NB4 (cell line): ENCODE measurements around the gene DDX6.
"Not testable (repeated sequence)": the region's sequence is repeated elsewhere in the genome, so short reads cannot be mapped to it uniquely, and the experiment has no call there.

Experiments used
- DNase-seq: peaks from one replicate; pipeline ENCODE4 v3.0.0; 2010; ENCODE audit warnings: low read depth
- H3K4me3 ChIP-seq: one replicate; pipeline ENCODE4 v1.5.1; 2011; ENCODE audit warnings: mild to moderate bottlenecking, low read depth, low read length, moderate library complexity
- CTCF ChIP-seq: IDR thresholded peaks from one replicate; pipeline ENCODE4 v1.5.1; 2012; ENCODE audit warnings: low read depth, low read length
- MAX ChIP-seq: IDR thresholded peaks from 2 replicates; pipeline ENCODE4 v1.6.1; 2011; ENCODE audit warnings: low read depth, low read length
- MYC ChIP-seq: IDR thresholded peaks from 2 replicates; pipeline ENCODE4 v1.6.1; 2011; ENCODE audit warnings: low read depth, low read length
- POLR2A ChIP-seq: IDR thresholded peaks from 2 replicates; pipeline ENCODE4 v1.6.1; 2011; ENCODE audit warnings: mild to moderate bottlenecking; ENCODE audit not compliant: insufficient read length; ENCODE audit errors: extremely low read depth

Gene DDX6

GRCh38 chr11:118771547-118772288 is 19.2 kb downstream of the DDX6 start:
- DNase-seq, result peak; percentile 20
- TF ChIP-seq POLR2A (no peak), CTCF (no peak), MYC (no peak), MAX (no peak)
- no peak overlapping the region for H3K4me3 ChIP-seq

GRCh38 chr11:118768690-118769089 is 22.3 kb downstream of the DDX6 start:
- TF ChIP-seq POLR2A, result no peak
- TF ChIP-seq MAX, result no peak
- TF ChIP-seq CTCF, result no peak
- TF ChIP-seq MYC, result no peak
- DNase-seq, result no peak
- no peak overlapping the region for H3K4me3 ChIP-seq

- no peak overlapping the region for H3K4me3 ChIP-seq
- no peak for TF ChIP-seq MAX
- TF ChIP-seq MYC, result no peak
- no peak for TF ChIP-seq POLR2A
- TF ChIP-seq CTCF, result no peak
- no peak for DNase-seq
These were observed 24.9 kb downstream of the DDX6 start for GRCh38 chr11:118766035-118766434.

GRCh38 chr11:118765095-118765691 is 25.8 kb downstream of the DDX6 start:
- H3K4me3 ChIP-seq, DNase-seq: not testable (repeated sequence)

- DNase-seq, result no peak
- TF ChIP-seq CTCF (no peak), POLR2A (no peak), MYC (no peak), MAX (no peak)
- no peak overlapping the region for H3K4me3 ChIP-seq
These were observed 27.9 kb downstream of the DDX6 start for GRCh38 chr11:118763041-118763440.

- DNase-seq, H3K4me3 ChIP-seq: not testable (repeated sequence)
These were observed 29.0 kb downstream of the DDX6 start for GRCh38 chr11:118761981-118762380.

- TF ChIP-seq MAX, result no peak
- DNase-seq, result no peak
- H3K4me3 ChIP-seq, result no peak overlapping the region
These were observed 33.0 kb downstream of the DDX6 start for GRCh38 chr11:118757876-118758399.
